GM12878 (cell line): Measurements from ENCODE around the gene C1QB. TPM values are rescaled to one million over a fixed set of nuclear protein-coding genes. Genes with fewer than 3 reads are reported as not detected.

ENCODE experiments used
- ATAC-seq: fragments of 200-7000 bp; cut with Tn5 transposase; 3 replicates; pipeline ENCODE4 v1.9.1; 2020; ENCODE audit warnings: mild to moderate bottlenecking, moderate library complexity
- BruUV-seq: library from RNA; stranded (reverse); fragments of 400-500 nt; replicated peaks from 2 replicates; lab custom pipeline; 2021; lab: Mats Ljungman, UMichigan
- CTCF ChIA-PET: fragments of 300-600 bp; sonication (Branson Sonifier 250); formaldehyde crosslinking; extraction: SDS; loops from one replicate; lab custom pipeline; 2021; ENCODE audit warnings: inconsistent platforms; lab: Yijun Ruan, JAX
- POLR2A ChIA-PET: fragments of 350-600 bp; formaldehyde crosslinking; extraction: SDS; loops from one replicate; lab custom pipeline; 2021; ENCODE audit warnings: inconsistent platforms; lab: Charles Lee
- RAD21 ChIA-PET: fragments of 300-600 bp; sonication (Branson Sonifier 250); formaldehyde crosslinking; loops from one replicate; lab custom pipeline; 2023; ENCODE audit warnings: antibody characterized with exemption; ENCODE audit not compliant: unreplicated experiment; lab: Charles Lee
- SMC1A ChIA-PET: fragments of 300-600 bp; sonication (Branson Sonifier 250); formaldehyde crosslinking; loops from one replicate; lab custom pipeline; 2023; ENCODE audit not compliant: unreplicated experiment, uncharacterized antibody; lab: Charles Lee
- DNase-seq: peaks from one replicate; pipeline ENCODE4 v3.0.0-alpha.2; 2011; ENCODE audit warnings: low read depth, low spot score
- FAIRE-seq: peaks from 3 replicates; lab custom pipeline; 2011; peaks lifted over from hg19 to GRCh38; lab: Jason Lieb, UNC
- H2AFZ ChIP-seq: 2 replicates; pipeline ENCODE4 v1.6.0; 2011; ENCODE audit warnings: low read depth, low read length, control low read depth; ENCODE audit not compliant: control insufficient read depth
- H3K27ac ChIP-seq: 2 replicates; pipeline ENCODE4 v1.5.1; 2011; ENCODE audit warnings: control low read depth; ENCODE audit not compliant: control insufficient read depth, insufficient read depth
- H3K27me3 ChIP-seq, 2 experiments: replicated peaks in 1 of 2; 2 replicates each; pipeline versions ENCODE4 v1.6.0 to v1.6.1; 2011; ENCODE audit warnings: low read length in 1 of 2; ENCODE audit not compliant: control insufficient read depth in 2 of 2, insufficient read depth in 2 of 2
- H3K36me3 ChIP-seq, 2 experiments: 2 replicates each; pipeline ENCODE4 v1.5.1; 2011; ENCODE audit warnings: low read length in 1 of 2; ENCODE audit not compliant: control insufficient read depth in 2 of 2, insufficient read depth in 2 of 2
- H3K4me1 ChIP-seq: 2 replicates; pipeline ENCODE4 v1.6.1; 2011; ENCODE audit warnings: mild to moderate bottlenecking, low read length, moderate library complexity, mixed read lengths; ENCODE audit not compliant: control insufficient read depth, insufficient read depth
- H3K4me2 ChIP-seq: 2 replicates; pipeline ENCODE4 v1.6.0; 2011; ENCODE audit warnings: control low read depth; ENCODE audit not compliant: control insufficient read depth, insufficient read depth
- H3K4me3 ChIP-seq: fragments of 200-600 bp; sonication (generic); 2 replicates; pipeline ENCODE4 v1.5.1; 2016
- H3K79me2 ChIP-seq: 2 replicates; pipeline ENCODE4 v1.6.0; 2011; ENCODE audit warnings: low read length; ENCODE audit not compliant: control insufficient read depth, insufficient read depth
- H3K9ac ChIP-seq: 2 replicates; pipeline ENCODE4 v1.8.0; 2011; ENCODE audit warnings: low read length, control low read depth, mixed read lengths; ENCODE audit not compliant: control insufficient read depth, insufficient read depth
- H3K9me3 ChIP-seq: replicated peaks from 3 replicates; pipeline ENCODE4 v1.5.1; 2011; ENCODE audit warnings: mild to moderate bottlenecking, low read length; ENCODE audit not compliant: control insufficient read depth, insufficient read depth
- H4K20me1 ChIP-seq: 2 replicates; pipeline ENCODE4 v1.6.0; 2011; ENCODE audit not compliant: control insufficient read depth, insufficient read depth
- ATF7 ChIP-seq: fragments of 450-650 bp; IDR thresholded peaks from 2 replicates; pipeline ENCODE4 v1.6.1; 2016; ENCODE audit warnings: low read depth, mild to moderate bottlenecking
- BACH1 ChIP-seq: fragments of 450-650 bp; IDR thresholded peaks from 2 replicates; pipeline ENCODE4 v1.6.1; 2017; ENCODE audit warnings: mild to moderate bottlenecking, borderline replicate concordance
- GATAD2B ChIP-seq: fragments of 450-650 bp; conservative IDR thresholded peaks from 2 replicates; pipeline ENCODE4 v1.6.1; 2017; ENCODE audit warnings: low read depth, mild to moderate bottlenecking, moderate library complexity
- HDAC6 ChIP-seq: fragments of 200-600 bp; sonication (generic); IDR thresholded peaks from one replicate; pipeline ENCODE4 v1.8.0; 2017; ENCODE audit warnings: antibody characterized with exemption; ENCODE audit not compliant: unreplicated experiment
- JUNB ChIP-seq: IDR thresholded peaks from 2 replicates; pipeline ENCODE4 v1.6.1; 2016; ENCODE audit warnings: antibody characterized with exemption, mild to moderate bottlenecking
- KAT2A ChIP-seq: conservative IDR thresholded peaks from 2 replicates; pipeline ENCODE4 v1.6.1; 2011; ENCODE audit warnings: low read depth, low read length; ENCODE audit not compliant: control insufficient read depth
- NFXL1 ChIP-seq: fragments of 450-650 bp; IDR thresholded peaks from 2 replicates; pipeline ENCODE4 v1.6.1; 2017; ENCODE audit warnings: antibody characterized with exemption, mild to moderate bottlenecking, borderline replicate concordance
- NRF1 ChIP-seq: conservative IDR thresholded peaks from 2 replicates; pipeline ENCODE4 v1.6.1; 2011; ENCODE audit warnings: mild to moderate bottlenecking, low read depth, low read length, improper control_type of control experiment
- PAX8 ChIP-seq: fragments of 450-650 bp; IDR thresholded peaks from 2 replicates; pipeline ENCODE4 v1.6.1; 2017; ENCODE audit warnings: mild to moderate bottlenecking, moderate library complexity
- SREBF2 ChIP-seq: IDR thresholded peaks from 2 replicates; pipeline ENCODE4 v1.6.1; 2012; ENCODE audit warnings: mild to moderate bottlenecking, low read length
- STAT3 ChIP-seq: IDR thresholded peaks from 2 replicates; pipeline ENCODE4 v1.6.1; 2011; ENCODE audit warnings: low read depth, low read length, improper control_type of control experiment
- WRNIP1 ChIP-seq: IDR thresholded peaks from 2 replicates; pipeline ENCODE4 v1.6.1; 2011; ENCODE audit warnings: low read depth, low read length, improper control_type of control experiment, borderline replicate concordance
- YY1 ChIP-seq: IDR thresholded peaks from 2 replicates; pipeline ENCODE4 v1.6.1; 2011; ENCODE audit warnings: low read depth, mild to moderate bottlenecking, low read length
- ZBED1 ChIP-seq: IDR thresholded peaks from 2 replicates; pipeline ENCODE4 v1.6.1; 2016; ENCODE audit warnings: borderline replicate concordance
- ZNF24 ChIP-seq: fragments of 450-650 bp; IDR thresholded peaks from 2 replicates; pipeline ENCODE4 v1.6.1; 2017; ENCODE audit warnings: antibody characterized with exemption, mild to moderate bottlenecking
- WGBS: methylation state at CpG from one replicate; pipeline ENCODE4 v1.1.6; 2016; ENCODE audit warnings: low lambda C conversion rate; ENCODE audit not compliant: insufficient replicate concordance, insufficient coverage; ENCODE audit errors: missing lambda C conversion rate; 5-methylcytosine and 5-hydroxymethylcytosine counted together
- in situ Hi-C: fragments of 300-500 bp; cut with MboI; formaldehyde crosslinking; loops from 9 replicates; pipeline ENCODE4 v1.14.3; 2018; ENCODE audit warnings: mixed read lengths
- intact Hi-C: fragments of 100-400 bp; cut with micrococcal nuclease; formaldehyde crosslinking; loops from one replicate; pipeline ENCODE4 v1.14.2; 2022; ENCODE audit not compliant: unreplicated experiment
- polyA plus RNA-seq, 11 experiments: library from polyadenylated mRNA; depleted of rRNA in 4 of 11; unstranded in 6 of 11; stranded (reverse) in 5 of 11; fragments of >200 nt; fragmentation: Nextera tagmentation in 4 of 11; fragmentation: Illumina TruSeq in 1 of 11; extraction: Ambion mirVana in 4 of 11; extraction: Trizol in 1 of 11; gene quantifications; 1 replicate in 1 of 11; 2 replicates in 10 of 11; pipeline versions ENCODE4 v1.2.1 to v1.2.3, GENCODE V29; 2011 to 2016; ENCODE audit warnings: inconsistent platforms in 2 of 11, missing spikeins in 2 of 11, low read depth in 1 of 11
- total RNA-seq, 4 experiments: library from RNA; depleted of rRNA in 3 of 4; stranded (reverse); fragments of >200 nt in 3 of 4; fragmentation: Illumina TruSeq in 1 of 4; extraction: Trizol in 1 of 4; gene quantifications; 2 replicates each; pipeline versions ENCODE4 v1.2.1 to v1.2.3, GENCODE V29; 2013 to 2021
- TF ChIP-seq, protein P1 (sequence below): IDR thresholded peaks from 2 replicates; pipeline ENCODE4 v1.6.1; 2012; ENCODE audit warnings: mild to moderate bottlenecking, low read depth, low read length
- TF ChIP-seq, protein P2 (sequence below): fragments of 450-650 bp; formaldehyde crosslinking; IDR thresholded peaks from 2 replicates; pipeline ENCODE4 v1.5.0; 2022; ENCODE audit warnings: mild to moderate bottlenecking, missing genetic modification characterization

C1QB gene
- total and polyA plus RNA-seq, 10 of the 15 experiments (the other 5 are each of a cell fraction or from before 2014, with no cell fraction given), result 0.62 TPM; not detected in 9

DNA sequence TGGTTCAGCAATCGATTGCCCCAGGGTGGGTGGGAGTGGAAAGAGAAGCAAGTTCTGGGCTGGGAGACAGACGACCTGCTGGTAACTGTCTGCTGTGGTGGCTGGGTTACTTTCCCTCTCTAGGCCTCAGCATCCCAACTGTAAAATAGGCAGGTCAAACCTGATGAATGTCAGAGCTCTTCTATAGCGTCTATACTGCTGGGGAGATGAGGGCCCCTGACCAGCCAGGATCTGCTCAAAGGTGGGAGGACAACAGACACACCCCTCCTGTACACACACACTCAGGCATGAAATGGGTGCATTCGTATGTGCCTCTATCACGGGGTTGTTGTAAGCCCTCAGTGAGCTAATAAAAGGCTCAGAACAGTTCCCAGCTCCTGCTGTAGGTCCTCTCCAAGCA, 44.9 kb downstream of the C1QB start (continued):
- no peak for TF ChIP-seq KAT2A

DNA sequence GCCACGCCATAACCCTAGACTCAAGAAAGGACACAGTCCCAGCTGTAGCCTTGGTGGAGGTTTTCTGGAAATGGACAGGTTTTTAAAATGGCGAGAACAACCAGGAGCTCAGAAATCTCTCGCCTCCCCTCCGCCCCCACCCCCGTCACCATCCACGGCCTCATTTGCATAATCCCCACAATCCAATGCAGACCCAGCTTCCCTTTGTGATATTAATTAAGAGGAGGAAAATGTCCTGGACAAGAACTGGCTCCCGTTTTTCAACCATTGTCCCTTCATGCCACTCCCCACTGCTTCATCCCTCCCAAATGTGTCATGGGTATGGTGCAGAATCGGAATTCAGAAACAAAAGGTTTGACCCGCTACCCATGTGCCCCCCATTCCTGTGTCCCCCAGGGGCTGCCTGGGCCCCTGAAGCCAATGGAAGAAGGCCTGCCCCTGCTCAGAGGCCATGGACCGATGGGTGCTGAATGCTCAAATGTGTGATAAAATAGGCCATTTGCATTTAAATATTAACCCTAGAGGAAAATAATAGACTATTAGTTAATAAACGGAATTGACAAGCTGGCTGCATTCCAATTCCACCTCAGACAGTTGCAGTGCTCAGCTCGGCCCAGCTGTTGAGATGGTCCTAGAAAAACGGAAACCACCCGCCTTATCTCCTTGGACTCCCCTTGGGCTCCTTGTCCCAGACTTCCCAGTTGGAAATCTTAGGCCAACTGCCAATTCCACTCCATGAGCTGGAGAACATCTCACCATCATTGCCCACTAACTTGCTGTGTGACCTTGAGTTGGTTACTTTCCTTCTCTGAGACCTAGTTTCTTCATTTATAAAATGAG, 46.9 kb downstream of the C1QB start:
- no peak for ATAC-seq
- Histone ChIP-seq H4K20me1 (no peaks in the 10 kb centered on the region), H3K4me3 (no peak overlapping the region), H3K4me2 (no peak overlapping the region), H3K9ac (no peak overlapping the region), H3K27ac (no peak overlapping the region), H3K27me3 (peaks cover 0 to 2% of the 10 kb centered on the region in 2 experiments; a peak in 1 of 4 replicates), H2AFZ (no peak overlapping the region), H3K79me2 (no peaks in the 10 kb centered on the region), H3K9me3 (no peaks in the 10 kb centered on the region), H3K4me1 (no peaks in the 10 kb centered on the region), H3K36me3 (no peaks in the 10 kb centered on the region)
- 41% methylated on average over 14 of the region's 14 CpGs for WGBS
- no TSS peak for BruUV-seq
- SMC1A ChIA-PET, result interaction anchor here (0.5 to 0.6 kb wide), 2 partner anchors 8 to 36 kb away, joined by 3 read pairs; no protein-coding TSS in a partner anchor
- FAIRE-seq, result no peak
- no peak for DNase-seq
- in situ Hi-C loops, result loop anchor here (10.0 kb wide), 1 partner anchor 185 kb away; no protein-coding TSS in a partner anchor
- POLR2A ChIA-PET, result no interaction called here
- intact Hi-C loops, result no loop called here
- CTCF ChIA-PET, result interaction anchor here (0.6 to 1.2 kb wide), 3 partner anchors 25 to 405 kb away, joined by 3 read pairs; no protein-coding TSS in a partner anchor
- RAD21 ChIA-PET, result no interaction called here
- no peak for TF ChIP-seq HDAC6
- no peak for TF ChIP-seq JUNB
- TF ChIP-seq PAX8, result no peak
- no peak for TF ChIP-seq SREBF2
- no peak for TF ChIP-seq NFXL1
- TF ChIP-seq ZBED1, result no peak
- TF ChIP-seq, protein P1, sequence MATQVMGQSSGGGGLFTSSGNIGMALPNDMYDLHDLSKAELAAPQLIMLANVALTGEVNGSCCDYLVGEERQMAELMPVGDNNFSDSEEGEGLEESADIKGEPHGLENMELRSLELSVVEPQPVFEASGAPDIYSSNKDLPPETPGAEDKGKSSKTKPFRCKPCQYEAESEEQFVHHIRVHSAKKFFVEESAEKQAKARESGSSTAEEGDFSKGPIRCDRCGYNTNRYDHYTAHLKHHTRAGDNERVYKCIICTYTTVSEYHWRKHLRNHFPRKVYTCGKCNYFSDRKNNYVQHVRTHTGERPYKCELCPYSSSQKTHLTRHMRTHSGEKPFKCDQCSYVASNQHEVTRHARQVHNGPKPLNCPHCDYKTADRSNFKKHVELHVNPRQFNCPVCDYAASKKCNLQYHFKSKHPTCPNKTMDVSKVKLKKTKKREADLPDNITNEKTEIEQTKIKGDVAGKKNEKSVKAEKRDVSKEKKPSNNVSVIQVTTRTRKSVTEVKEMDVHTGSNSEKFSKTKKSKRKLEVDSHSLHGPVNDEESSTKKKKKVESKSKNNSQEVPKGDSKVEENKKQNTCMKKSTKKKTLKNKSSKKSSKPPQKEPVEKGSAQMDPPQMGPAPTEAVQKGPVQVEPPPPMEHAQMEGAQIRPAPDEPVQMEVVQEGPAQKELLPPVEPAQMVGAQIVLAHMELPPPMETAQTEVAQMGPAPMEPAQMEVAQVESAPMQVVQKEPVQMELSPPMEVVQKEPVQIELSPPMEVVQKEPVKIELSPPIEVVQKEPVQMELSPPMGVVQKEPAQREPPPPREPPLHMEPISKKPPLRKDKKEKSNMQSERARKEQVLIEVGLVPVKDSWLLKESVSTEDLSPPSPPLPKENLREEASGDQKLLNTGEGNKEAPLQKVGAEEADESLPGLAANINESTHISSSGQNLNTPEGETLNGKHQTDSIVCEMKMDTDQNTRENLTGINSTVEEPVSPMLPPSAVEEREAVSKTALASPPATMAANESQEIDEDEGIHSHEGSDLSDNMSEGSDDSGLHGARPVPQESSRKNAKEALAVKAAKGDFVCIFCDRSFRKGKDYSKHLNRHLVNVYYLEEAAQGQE, result no peak
- TF ChIP-seq, protein P2, sequence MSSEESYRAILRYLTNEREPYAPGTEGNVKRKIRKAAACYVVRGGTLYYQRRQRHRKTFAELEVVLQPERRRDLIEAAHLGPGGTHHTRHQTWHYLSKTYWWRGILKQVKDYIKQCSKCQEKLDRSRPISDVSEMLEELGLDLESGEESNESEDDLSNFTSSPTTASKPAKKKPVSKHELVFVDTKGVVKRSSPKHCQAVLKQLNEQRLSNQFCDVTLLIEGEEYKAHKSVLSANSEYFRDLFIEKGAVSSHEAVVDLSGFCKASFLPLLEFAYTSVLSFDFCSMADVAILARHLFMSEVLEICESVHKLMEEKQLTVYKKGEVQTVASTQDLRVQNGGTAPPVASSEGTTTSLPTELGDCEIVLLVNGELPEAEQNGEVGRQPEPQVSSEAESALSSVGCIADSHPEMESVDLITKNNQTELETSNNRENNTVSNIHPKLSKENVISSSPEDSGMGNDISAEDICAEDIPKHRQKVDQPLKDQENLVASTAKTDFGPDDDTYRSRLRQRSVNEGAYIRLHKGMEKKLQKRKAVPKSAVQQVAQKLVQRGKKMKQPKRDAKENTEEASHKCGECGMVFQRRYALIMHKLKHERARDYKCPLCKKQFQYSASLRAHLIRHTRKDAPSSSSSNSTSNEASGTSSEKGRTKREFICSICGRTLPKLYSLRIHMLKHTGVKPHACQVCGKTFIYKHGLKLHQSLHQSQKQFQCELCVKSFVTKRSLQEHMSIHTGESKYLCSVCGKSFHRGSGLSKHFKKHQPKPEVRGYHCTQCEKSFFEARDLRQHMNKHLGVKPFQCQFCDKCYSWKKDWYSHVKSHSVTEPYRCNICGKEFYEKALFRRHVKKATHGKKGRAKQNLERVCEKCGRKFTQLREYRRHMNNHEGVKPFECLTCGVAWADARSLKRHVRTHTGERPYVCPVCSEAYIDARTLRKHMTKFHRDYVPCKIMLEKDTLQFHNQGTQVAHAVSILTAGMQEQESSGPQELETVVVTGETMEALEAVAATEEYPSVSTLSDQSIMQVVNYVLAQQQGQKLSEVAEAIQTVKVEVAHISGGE (CRISPR knock-in tag), result no peak
- TF ChIP-seq BACH1, result no peak
- no peak for TF ChIP-seq YY1
- no peak for TF ChIP-seq NRF1
- TF ChIP-seq STAT3, result no peak
- no peak for TF ChIP-seq GATAD2B
- TF ChIP-seq WRNIP1, result no peak
- TF ChIP-seq ATF7, result no peak
- TF ChIP-seq ZNF24, result no peak
